ENCODE data around the gene RAB17. TPM values are rescaled to one million over a fixed set of nuclear protein-coding genes. Genes with fewer than 3 reads are reported as not detected.
"Not testable (repeated sequence)": the region's sequence is repeated elsewhere in the genome, so short reads cannot be mapped to it uniquely, and the experiment has no call there.

The RAB17 gene
- total RNA-seq, 1 donor from 2014 or later: 1.2 TPM

GRCh38 chr2:237599465-237600110 lies 9.1 kb upstream of the RAB17 start:
- DNase-seq (ENCODE audit: low spot score): no peak

DNA sequence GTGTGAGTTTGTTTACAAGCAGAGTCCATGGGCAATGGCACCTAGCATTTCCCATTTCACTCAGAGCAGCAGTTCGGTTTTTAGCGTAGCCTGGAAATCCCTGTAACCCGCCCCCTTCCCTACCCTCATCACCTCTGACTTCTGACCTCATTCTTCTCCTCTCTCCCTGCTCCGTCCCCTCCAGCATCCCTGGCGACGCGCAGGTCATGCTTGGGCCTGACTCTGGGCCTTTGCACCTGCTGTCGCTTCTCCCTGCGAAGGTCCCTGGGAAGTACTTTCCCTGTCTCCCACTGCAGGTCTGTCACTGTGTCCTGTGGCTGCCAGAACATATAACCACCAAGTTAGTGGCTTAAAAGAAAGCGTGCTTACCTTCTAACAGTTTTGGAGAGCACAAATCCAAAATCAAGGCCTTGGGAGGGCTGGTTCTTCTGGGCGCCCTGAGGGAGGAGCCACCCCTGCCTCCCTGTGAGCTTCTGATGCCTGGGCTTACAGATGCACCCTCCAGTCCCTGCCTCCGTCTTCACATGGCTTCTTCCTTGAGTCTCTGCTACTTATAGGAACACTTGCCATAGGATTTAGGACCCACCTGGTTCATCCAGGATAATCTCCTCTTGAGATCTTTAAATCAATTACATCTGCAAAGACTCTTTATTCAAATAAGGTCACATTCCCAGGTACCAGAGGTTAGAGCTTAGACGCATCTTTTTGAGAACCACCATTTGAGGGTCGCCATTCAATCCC lies 8.1 kb upstream of the RAB17 start:
- no peak for DNase-seq (ENCODE audit: low spot score)

- no peak for DNase-seq (ENCODE audit: low spot score)
Observed at GRCh38 chr2:237597196-237598145, 6.9 kb upstream of the RAB17 start.

DNA sequence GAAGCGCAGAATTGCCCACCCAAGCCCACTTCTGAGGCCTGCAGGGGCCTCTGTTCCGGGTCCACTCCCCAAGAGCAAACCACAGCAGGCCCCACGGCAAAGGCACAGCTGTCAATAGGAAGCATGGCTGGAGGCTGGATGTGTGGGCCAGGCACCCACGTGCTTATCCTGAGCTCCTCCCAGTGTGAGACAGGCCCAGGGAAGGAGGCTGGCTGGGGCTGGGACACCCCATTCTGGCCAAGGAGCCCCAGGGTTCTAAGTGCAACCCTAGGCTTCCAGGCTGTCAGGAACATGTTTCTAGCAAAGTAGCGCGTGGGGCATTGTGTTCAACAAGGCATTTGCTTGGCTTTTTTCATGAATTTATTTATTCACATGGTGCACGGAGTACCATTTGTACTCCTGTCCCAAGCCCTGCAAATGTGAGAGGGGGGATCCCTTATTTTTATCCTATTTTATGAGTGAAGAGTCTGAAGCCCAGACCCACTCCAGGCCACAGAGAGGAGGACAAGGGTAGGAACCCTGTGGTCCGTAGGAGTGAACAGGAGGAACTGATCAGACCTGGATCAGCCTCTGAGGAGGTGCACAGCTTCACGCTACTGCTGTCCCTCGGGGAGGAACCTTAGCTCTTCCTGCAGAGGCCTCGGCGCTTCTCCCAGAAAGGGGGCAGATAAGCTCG lies 6.1 kb upstream of the RAB17 start:
- no peak for DNase-seq (ENCODE audit: low spot score)

- DNase-seq (ENCODE audit: low spot score): not testable (repeated sequence)
Observed at GRCh38 chr2:237595829-237596519, 5.4 kb upstream of the RAB17 start.

GRCh38 chr2:237594514-237594871 lies 4.0 kb upstream of the RAB17 start:
- peak; percentile 44 for DNase-seq (ENCODE audit: low spot score)

- no peak for DNase-seq (ENCODE audit: low spot score)
Observed at GRCh38 chr2:237593596-237594320, 3.2 kb upstream of the RAB17 start.

GRCh38 chr2:237593036-237593435 lies 2.5 kb upstream of the RAB17 start:
- no peak for DNase-seq (ENCODE audit: low spot score)

GRCh38 chr2:237592425-237592980 lies 2.0 kb upstream of the RAB17 start:
- DNase-seq (ENCODE audit: low spot score): no peak

- no peak for DNase-seq (ENCODE audit: low spot score)
Observed at GRCh38 chr2:237591141-237591881, 777 bp upstream of the RAB17 start.

GRCh38 chr2:237588044-237588696 lies 2.4 kb downstream of the RAB17 start:
- DNase-seq (ENCODE audit: low spot score): no peak

DNA sequence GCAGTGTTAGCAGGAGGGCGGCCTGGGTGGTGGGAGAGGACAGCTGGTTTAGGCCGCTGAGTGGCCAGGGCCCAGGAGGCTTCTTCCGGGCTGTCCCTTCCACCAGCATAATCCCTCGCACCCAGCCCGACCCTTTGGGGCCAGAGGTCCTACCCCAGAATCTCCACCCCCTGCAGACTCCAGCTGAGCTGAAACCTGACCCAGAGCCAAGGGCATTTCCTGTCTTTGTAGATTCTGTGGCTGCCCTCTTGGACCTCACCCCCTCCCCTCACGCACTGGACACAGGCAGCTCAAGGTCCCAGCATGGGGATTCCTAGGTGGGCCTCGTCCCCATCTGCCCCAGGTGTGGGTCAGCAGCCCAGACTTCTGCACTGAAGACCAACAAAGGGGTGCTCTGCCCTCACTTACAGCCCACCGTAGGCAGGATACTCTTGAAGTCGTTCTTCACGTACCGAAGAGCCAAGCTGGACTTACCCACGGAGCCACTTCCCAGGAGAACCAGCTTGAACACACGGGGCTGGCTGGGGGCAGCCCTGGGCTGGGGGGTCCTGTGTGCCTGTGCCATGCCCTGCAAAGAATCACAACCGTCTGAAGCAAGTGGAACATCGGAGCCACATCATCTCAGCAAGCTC lies 4.8 kb downstream of the RAB17 start:
- no peak for DNase-seq (ENCODE audit: low spot score)

DNA sequence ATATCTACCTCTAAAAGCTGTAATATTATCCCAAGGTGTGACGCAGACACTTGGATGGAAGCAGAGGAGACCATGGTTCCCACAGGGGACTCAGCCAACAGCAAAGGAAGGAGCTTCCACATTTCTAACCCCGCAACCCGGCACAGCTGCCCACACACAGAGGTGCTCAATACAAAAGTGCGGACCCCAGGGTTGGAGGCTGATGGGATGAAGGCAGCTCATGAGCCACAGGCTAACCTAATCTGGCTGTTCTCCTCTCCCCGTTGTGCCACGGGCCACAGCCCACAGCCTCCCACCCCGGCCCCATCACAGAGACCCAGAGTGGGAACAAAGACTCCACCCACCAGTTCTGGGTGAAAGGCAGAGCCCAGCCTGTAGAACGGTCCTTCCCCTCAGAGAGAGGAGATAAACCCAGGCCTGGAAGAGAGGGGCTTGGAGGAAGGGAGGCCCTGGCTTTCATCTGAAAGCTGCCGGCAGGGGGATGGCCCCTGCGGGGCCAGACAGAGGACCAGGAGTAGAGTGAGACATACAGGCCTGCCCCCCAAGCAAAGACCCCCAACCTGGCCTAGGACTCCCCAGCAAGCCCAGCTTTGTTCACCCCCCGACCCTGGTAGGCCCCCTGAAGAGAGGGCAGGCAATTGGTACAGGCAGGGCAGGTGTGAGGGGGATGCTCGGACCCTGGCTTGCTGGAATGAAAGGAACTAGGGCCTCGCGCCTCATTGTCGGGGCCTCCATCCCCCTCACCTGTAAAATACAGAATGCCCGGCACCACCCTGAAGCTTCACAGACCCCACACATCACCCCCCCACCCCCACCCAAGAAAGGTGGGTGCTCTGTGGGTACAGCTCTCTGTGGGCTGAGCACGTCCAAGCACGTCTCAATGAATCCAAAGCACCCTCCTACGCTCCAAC lies 6.9 kb downstream of the RAB17 start:
- no peak for DNase-seq (ENCODE audit: low spot score)

- DNase-seq (ENCODE audit: low spot score): peak; percentile 83
Observed at GRCh38 chr2:237581751-237582746, 8.5 kb downstream of the RAB17 start.

- DNase-seq (ENCODE audit: low spot score): no peak
Observed at GRCh38 chr2:237581326-237581725, 9.2 kb downstream of the RAB17 start.
